Epithelial cell of proximal tubule (primary cell): ENCODE measurements around the gene AGBL1. TPM values are rescaled to one million over a fixed set of nuclear protein-coding genes. Genes with fewer than 3 reads are reported as not detected.

Source experiments
- DNase-seq: peaks from one replicate; pipeline ENCODE4 v3.0.0-alpha.2; 2011; ENCODE audit warnings: low read depth
- H3K4me3 ChIP-seq: 2 replicates; pipeline ENCODE4 v1.5.1; 2011; ENCODE audit warnings: low read depth, mild to moderate bottlenecking, low read length
- CTCF ChIP-seq: conservative IDR thresholded peaks from 2 replicates; pipeline ENCODE4 v1.5.1; 2012; ENCODE audit warnings: low read depth, mild to moderate bottlenecking, low read length
- total RNA-seq: library from RNA; depleted of rRNA; stranded (reverse); fragments of >200 nt; gene quantifications from 2 replicates; pipeline ENCODE4 v1.2.3, GENCODE V29; 2015

Gene AGBL1
- total RNA-seq, 1 donor from 2014 or later: not detected

GRCh38 chr15:86162172-86162591 is 82.5 kb downstream of the AGBL1 start:
- no peak for TF ChIP-seq CTCF
- no peak overlapping the region for H3K4me3 ChIP-seq
- DNase-seq: no peak

GRCh38 chr15:86162641-86163040 is 83.0 kb downstream of the AGBL1 start:
- no peak for DNase-seq
- no peak overlapping the region for H3K4me3 ChIP-seq
- TF ChIP-seq CTCF: no peak

- no peak overlapping the region for H3K4me3 ChIP-seq
- no peak for DNase-seq
- no peak for TF ChIP-seq CTCF
Observed at GRCh38 chr15:86163816-86164215, 84.1 kb downstream of the AGBL1 start.

- no peak for DNase-seq
- no peak for TF ChIP-seq CTCF
- H3K4me3 ChIP-seq: no peak overlapping the region
Observed at GRCh38 chr15:86164232-86164898, 84.7 kb downstream of the AGBL1 start.

GRCh38 chr15:86165265-86166211 is 85.9 kb downstream of the AGBL1 start:
- no peak for TF ChIP-seq CTCF
- H3K4me3 ChIP-seq: no peak overlapping the region
- no peak for DNase-seq

- no peak for DNase-seq
- TF ChIP-seq CTCF: no peak
- H3K4me3 ChIP-seq: no peak overlapping the region
Observed at GRCh38 chr15:86167841-86168240, 88.2 kb downstream of the AGBL1 start.
